OCI-LY3 (cell line): ENCODE measurements around the gene PDE6H.
A peak's percentile ranks its signal among the peaks of the same experiment; 100 is the strongest.

Experiments used
- CTCF ChIP-seq: fragments of 200-600, 300-600 bp; sonication (generic); IDR thresholded peaks from 2 replicates; pipeline ENCODE4 v1.5.1; 2014; ENCODE audit warnings: antibody characterized with exemption, low read length, low read depth
- EZH2phosphoT487 ChIP-seq: fragments of 200-600 bp; shearing (Covaris generic); IDR thresholded peaks from 2 replicates; pipeline ENCODE4 v1.6.1; 2018; ENCODE audit warnings: antibody characterized with exemption, mixed run types, low read depth

GRCh38 chr12:15011162-15011561, 38.3 kb downstream of the PDE6H start:
- peak; percentile 36; the same call in 1 of the 2 replicates for TF ChIP-seq CTCF
- TF ChIP-seq EZH2phosphoT487, result no peak
